ENCODE measurements around the gene IRAK1.

The IRAK1 gene

DNA sequence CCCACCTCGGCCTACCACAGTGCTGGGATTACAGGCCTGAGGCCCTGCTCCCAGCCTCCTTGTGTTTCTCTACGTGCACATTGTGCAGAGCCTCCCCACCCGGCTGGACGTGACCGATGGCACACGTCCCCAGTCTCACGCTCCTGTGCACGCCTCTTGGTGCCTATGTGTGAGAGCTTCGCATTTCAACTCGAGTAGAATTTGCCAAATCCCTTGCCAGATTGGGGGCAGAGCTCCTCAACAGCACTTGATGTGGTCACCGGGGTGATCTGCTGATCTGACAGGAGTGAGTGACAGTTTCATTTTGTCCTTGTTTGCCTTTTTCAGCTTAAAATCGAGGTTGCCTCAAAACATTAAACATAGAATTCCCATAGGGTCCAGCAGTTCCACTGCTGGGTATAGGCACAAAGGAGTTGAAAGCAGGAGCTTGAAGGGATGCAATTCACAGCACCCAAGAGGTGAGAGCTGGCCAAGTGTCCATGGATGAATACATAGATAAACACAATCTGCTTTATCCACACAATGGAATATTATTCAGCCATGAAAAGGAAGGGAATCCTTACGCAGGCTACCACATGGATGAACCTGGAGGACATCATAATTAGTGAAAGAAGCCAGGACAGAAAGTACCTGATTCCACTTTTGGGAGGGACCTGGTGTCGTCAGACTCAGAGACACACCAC lies 29.6 kb downstream of the IRAK1 start:
- DNase-seq: no peak
- H3K4me3 ChIP-seq (ENCODE audit: low read depth, low read length): no peak overlapping the region
- H3K27me3 ChIP-seq (replicated peaks): no peaks in the 10 kb centered on the region
- TF ChIP-seq, protein P1, sequence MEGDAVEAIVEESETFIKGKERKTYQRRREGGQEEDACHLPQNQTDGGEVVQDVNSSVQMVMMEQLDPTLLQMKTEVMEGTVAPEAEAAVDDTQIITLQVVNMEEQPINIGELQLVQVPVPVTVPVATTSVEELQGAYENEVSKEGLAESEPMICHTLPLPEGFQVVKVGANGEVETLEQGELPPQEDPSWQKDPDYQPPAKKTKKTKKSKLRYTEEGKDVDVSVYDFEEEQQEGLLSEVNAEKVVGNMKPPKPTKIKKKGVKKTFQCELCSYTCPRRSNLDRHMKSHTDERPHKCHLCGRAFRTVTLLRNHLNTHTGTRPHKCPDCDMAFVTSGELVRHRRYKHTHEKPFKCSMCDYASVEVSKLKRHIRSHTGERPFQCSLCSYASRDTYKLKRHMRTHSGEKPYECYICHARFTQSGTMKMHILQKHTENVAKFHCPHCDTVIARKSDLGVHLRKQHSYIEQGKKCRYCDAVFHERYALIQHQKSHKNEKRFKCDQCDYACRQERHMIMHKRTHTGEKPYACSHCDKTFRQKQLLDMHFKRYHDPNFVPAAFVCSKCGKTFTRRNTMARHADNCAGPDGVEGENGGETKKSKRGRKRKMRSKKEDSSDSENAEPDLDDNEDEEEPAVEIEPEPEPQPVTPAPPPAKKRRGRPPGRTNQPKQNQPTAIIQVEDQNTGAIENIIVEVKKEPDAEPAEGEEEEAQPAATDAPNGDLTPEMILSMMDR (IDR thresholded peaks at IDR 0.05; ENCODE audit: low read depth, low read length, missing control alignments): no peak
- H3K27ac ChIP-seq: no peak overlapping the region
- in situ Hi-C loops (cut with HindIII; ENCODE audit: low pct_ligation_motif_present, low sequenced_read_pairs): no loop called here
- no peaks in the 10 kb centered on the region for H3K36me3 ChIP-seq (replicated peaks)

DNA sequence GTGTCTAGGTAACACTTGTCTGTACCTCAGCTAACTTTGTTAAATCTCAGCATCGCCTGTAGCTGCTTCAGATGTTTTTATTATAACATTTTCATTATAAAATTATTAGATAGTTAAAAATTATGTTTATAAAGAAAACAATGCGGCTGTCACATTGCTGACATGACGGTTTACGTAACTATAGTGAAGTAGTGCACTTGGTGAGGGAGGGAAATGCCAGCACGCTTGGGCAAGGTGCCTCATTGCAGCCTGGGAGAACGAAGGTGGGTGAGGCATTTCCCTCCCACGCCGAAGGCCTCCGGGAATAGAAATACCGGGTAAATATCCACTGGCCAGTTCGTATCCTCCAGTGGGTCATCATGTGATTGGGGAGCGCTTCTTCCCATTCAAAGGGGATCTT lies 31.2 kb downstream of the IRAK1 start:
- in situ Hi-C loops (cut with HindIII; ENCODE audit: low pct_ligation_motif_present, low sequenced_read_pairs): no loop called here
- TF ChIP-seq, protein P1 (IDR thresholded peaks at IDR 0.05; ENCODE audit: low read depth, low read length, missing control alignments): no peak
- H3K36me3 ChIP-seq (replicated peaks): no peaks in the 10 kb centered on the region
- no peak overlapping the region for H3K27ac ChIP-seq
- H3K4me3 ChIP-seq (ENCODE audit: low read depth, low read length): no peak overlapping the region
- H3K27me3 ChIP-seq (replicated peaks): no peaks in the 10 kb centered on the region
- DNase-seq: no peak

DNA sequence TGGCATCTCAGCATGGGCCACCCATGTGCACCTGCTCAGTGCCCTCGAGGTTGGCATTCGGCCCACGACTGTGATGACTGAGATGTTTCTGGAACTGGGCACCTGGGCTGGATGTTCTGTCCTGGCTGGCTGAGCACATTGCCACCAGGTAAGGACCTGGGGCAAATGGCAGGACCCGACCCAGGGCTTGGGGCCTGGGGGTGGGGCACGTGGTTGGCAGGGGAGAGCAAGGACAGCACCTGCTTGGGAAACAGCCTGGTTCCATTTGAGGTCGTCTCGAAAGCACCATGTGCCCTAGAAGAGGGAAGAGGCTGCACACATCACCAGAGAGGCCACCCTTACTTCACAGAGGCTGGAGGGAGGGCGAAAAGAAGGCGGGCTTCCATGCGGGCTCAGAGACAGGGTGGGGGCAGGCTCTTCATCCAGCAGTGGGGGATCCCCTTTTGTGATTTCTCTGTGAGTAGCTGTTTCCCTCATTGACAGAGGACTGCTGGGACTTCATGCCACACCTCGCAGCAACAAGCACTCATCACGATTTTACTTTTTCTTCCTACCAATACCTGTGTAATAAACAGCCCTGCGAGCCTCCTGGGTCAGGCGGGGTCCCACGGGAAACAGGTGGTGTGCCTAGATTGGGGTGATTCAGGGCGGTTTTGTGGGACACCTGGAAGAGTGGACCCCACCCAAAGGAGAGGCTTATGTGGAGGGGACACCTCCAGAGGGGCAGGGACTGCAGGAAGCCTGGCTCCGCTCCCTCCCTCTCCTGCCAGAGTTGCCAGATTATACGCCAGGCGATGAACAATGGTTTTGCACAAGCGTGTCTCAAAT lies 35.1 kb downstream of the IRAK1 start:
- Histone ChIP-seq H3K27ac (no peak overlapping the region), H3K4me3 (ENCODE audit: low read depth, low read length) (no peak overlapping the region), H3K27me3 (replicated peaks) (no peaks in the 10 kb centered on the region), H3K36me3 (replicated peaks) (no peaks in the 10 kb centered on the region)
- no peak for DNase-seq
- TF ChIP-seq, protein P1 (IDR thresholded peaks at IDR 0.05; ENCODE audit: low read depth, low read length, missing control alignments): no peak
- in situ Hi-C loops (cut with HindIII; ENCODE audit: low pct_ligation_motif_present, low sequenced_read_pairs): no loop called here

DNA sequence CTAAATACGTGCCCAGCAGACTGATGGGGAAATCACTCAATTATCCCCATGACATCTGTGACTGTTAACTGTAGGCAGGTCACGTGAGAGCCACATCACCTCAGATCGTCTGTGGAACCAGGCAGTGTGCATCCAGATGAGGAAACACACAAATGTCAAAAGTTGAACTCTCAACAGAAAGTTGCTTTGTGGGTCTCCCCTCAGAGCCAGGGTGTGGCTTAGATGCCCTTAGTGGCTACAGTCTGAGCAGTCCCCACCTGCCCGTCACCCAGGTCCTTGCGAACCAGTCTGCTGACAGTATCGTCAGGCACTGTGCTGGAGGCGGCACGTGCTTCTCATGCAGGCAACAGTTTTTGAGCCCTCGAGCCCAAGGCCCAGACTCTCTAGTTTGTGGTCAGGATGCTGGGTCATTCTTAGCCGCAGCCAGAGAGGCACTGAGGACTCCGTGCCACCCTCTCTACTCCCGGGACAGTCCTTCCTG lies 36.3 kb downstream of the IRAK1 start:
- no peak overlapping the region for H3K4me3 ChIP-seq (ENCODE audit: low read depth, low read length)
- H3K27ac ChIP-seq: no peak overlapping the region
- in situ Hi-C loops (cut with HindIII; ENCODE audit: low pct_ligation_motif_present, low sequenced_read_pairs): no loop called here
- no peaks in the 10 kb centered on the region for H3K27me3 ChIP-seq (replicated peaks)
- no peak for DNase-seq
- no peaks in the 10 kb centered on the region for H3K36me3 ChIP-seq (replicated peaks)
- TF ChIP-seq, protein P1 (IDR thresholded peaks at IDR 0.05; ENCODE audit: low read depth, low read length, missing control alignments): no peak

DNA sequence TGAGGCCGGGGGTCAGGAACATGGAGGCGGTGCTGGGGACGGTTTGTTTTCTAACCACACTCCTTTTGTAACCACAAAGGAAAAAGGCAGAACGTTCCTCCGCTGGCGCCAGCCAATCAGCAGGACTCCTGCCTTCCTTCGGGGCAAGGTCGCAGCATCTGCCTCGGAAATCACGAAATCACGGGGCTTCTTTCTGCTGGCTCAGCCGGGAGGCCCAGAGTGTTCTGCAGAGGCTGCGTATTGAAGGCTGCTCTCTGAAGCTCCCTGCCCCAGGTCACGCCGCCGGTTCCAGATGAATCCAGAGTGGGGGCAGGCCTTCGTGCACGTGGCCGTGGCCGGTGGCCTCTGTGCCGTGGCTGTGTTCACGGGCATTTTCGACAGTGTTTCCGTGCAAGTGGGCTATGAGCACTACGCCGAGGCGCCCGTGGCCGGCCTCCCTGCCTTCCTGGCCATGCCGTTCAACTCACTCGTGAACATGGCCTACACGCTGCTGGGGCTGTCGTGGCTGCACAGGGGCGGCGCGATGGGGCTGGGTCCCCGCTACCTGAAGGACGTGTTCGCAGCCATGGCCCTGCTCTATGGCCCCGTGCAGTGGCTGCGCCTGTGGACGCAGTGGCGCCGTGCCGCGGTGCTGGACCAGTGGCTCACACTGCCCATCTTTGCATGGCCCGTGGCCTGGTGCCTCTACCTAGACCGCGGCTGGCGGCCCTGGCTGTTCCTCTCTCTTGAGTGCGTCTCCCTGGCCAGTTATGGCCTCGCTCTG lies 37.8 kb downstream of the IRAK1 start:
- Histone ChIP-seq H3K27ac (no peak overlapping the region), H3K4me3 (ENCODE audit: low read depth, low read length) (no peak overlapping the region), H3K36me3 (replicated peaks) (no peaks in the 10 kb centered on the region), H3K27me3 (replicated peaks) (no peaks in the 10 kb centered on the region)
- TF ChIP-seq, protein P1 (IDR thresholded peaks at IDR 0.05; ENCODE audit: low read depth, low read length, missing control alignments): no peak
- in situ Hi-C loops (cut with HindIII; ENCODE audit: low pct_ligation_motif_present, low sequenced_read_pairs): no loop called here
- no peak for DNase-seq
